Ectodermal cell (in vitro differentiated cells): Measurements from ENCODE around the gene ARHGAP12. TPM values are rescaled to one million over a fixed set of nuclear protein-coding genes. Genes with fewer than 3 reads are reported as not detected.
"Not testable (repeated sequence)": the region's sequence is repeated elsewhere in the genome, so short reads cannot be mapped to it uniquely, and the experiment has no call there.

Experiments
- H3K27ac ChIP-seq: 2 replicates; pipeline ENCODE4 v1.7.0; 2013; ENCODE audit warnings: mild to moderate bottlenecking, low read depth, low read length; ENCODE audit not compliant: insufficient read depth, poor library complexity, severe bottlenecking
- H3K27me3 ChIP-seq: 2 replicates; pipeline ENCODE4 v1.7.0; 2013; ENCODE audit warnings: mild to moderate bottlenecking, low read length; ENCODE audit not compliant: insufficient read depth, control insufficient read depth, poor library complexity, severe bottlenecking
- H3K36me3 ChIP-seq: one replicate; pipeline ENCODE4 v1.7.0; 2013; ENCODE audit warnings: low read length; ENCODE audit not compliant: control insufficient read depth, insufficient read depth
- H3K4me1 ChIP-seq: one replicate; pipeline ENCODE4 v1.7.0; 2013; ENCODE audit warnings: low read length; ENCODE audit not compliant: control insufficient read depth, insufficient read depth
- H3K4me3 ChIP-seq: 2 replicates; pipeline ENCODE4 v1.7.0; 2013; ENCODE audit warnings: low read depth, low read length, control low read depth; ENCODE audit not compliant: insufficient read depth
- H3K9me3 ChIP-seq: 2 replicates; pipeline ENCODE4 v1.7.0; 2013; ENCODE audit warnings: mild to moderate bottlenecking, low read length, moderate library complexity; ENCODE audit not compliant: control insufficient read depth
- WGBS, 2 experiments: methylation state at CpG; one replicate each; pipeline ENCODE4 v1.1.7; 2013; ENCODE audit warnings: missing lambda C conversion rate in 2 of 2; 5-methylcytosine and 5-hydroxymethylcytosine counted together
- polyA plus RNA-seq, 4 experiments: library from polyadenylated mRNA; stranded (reverse); fragments of 50-300 nt; gene quantifications; one replicate each; pipeline ENCODE4 v1.2.3, GENCODE V29; 2013

Gene ARHGAP12, protein sequence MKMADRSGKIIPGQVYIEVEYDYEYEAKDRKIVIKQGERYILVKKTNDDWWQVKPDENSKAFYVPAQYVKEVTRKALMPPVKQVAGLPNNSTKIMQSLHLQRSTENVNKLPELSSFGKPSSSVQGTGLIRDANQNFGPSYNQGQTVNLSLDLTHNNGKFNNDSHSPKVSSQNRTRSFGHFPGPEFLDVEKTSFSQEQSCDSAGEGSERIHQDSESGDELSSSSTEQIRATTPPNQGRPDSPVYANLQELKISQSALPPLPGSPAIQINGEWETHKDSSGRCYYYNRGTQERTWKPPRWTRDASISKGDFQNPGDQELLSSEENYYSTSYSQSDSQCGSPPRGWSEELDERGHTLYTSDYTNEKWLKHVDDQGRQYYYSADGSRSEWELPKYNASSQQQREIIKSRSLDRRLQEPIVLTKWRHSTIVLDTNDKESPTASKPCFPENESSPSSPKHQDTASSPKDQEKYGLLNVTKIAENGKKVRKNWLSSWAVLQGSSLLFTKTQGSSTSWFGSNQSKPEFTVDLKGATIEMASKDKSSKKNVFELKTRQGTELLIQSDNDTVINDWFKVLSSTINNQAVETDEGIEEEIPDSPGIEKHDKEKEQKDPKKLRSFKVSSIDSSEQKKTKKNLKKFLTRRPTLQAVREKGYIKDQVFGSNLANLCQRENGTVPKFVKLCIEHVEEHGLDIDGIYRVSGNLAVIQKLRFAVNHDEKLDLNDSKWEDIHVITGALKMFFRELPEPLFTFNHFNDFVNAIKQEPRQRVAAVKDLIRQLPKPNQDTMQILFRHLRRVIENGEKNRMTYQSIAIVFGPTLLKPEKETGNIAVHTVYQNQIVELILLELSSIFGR
- polyA plus RNA-seq (2013, experiment 1 of 4): 24.7 TPM
- polyA plus RNA-seq (2013, experiment 2 of 4): 29.5 TPM
- polyA plus RNA-seq (2013, experiment 3 of 4): 21.3 TPM
- polyA plus RNA-seq (2013, experiment 4 of 4): 24.2 TPM

DNA sequence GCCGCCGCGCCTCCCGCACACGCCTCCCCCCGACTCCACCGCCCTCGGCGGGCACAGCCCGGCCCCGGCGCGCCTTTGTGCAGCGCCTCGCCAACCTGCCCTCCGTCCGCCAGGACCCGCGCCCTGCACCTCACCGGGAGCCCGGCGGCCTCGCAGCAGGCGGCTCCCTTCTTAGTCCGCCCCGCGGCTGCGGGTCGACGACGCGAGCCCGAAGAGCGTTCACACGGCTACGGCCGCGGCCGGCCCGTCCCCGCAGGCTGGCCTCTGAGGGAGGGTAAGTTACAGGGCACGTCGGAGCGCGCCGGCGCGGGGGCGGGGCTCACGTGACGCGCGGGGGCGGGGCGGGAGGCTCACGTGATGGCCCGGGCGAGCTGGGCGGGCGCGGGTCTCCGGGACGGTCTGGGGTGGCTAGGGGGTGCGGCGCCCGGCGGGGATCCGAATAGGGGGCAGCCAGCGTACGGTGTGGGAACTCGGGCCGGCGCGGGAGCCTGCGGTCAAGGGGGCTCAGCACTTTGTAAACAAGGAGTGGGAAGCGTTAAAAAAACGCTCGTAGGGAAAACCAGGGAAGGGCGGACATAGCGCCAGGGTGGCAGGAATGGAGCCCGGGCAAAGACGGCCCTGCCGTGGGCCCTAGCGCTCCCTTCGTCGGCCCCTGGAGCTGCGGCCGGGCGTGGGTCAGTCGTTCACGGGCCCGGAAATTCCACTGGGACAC, at the start of gene ARHGAP12:
ARHGAP12 (minus strand) TSS at position 283 of the 712 bp plus-strand sequence. CDS start 19,976 bp downstream, outside the sequence.
- Histone ChIP-seq H3K27me3 (peaks cover 17% of the 10 kb centered on the region), H3K4me1 (peaks cover 3% of the 10 kb centered on the region), H3K36me3 (no peaks in the 10 kb centered on the region), H3K27ac (peak within 1 kb of the TSS; percentile 97), H3K9me3 (no peaks in the 10 kb centered on the region), H3K4me3 (peak within 1 kb of the TSS; percentile 79)
- 0% methylated on average over 92 of the region's 92 CpGs for WGBS, 2 experiments

DNA sequence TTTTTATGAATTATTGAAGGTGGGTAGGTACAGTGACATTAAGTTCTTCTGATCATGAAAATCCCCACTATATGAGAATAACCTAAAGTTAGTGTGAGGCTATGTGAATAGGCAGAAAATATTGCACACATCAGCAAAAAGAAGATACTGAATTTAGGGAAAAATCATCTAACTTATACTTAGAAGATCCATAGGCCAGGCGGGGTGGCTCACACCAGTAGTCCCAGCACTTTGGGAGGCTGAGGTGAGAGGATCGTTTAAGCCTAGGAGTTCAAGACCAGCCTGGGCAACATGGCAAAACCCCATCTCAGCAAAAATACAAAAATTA, 49.5 kb upstream of the ARHGAP12 start:
- no peak overlapping the region for H3K27ac ChIP-seq
- H3K4me3 ChIP-seq: no peak overlapping the region
- H3K4me1 ChIP-seq: peaks cover 5% of the 10 kb centered on the region
- no peaks in the 10 kb centered on the region for H3K9me3 ChIP-seq
- H3K36me3 ChIP-seq: no peaks in the 10 kb centered on the region
- no peaks in the 10 kb centered on the region for H3K27me3 ChIP-seq
- 64 to 79% methylated on average over 2 of the region's 2 CpGs for WGBS, 2 experiments

DNA sequence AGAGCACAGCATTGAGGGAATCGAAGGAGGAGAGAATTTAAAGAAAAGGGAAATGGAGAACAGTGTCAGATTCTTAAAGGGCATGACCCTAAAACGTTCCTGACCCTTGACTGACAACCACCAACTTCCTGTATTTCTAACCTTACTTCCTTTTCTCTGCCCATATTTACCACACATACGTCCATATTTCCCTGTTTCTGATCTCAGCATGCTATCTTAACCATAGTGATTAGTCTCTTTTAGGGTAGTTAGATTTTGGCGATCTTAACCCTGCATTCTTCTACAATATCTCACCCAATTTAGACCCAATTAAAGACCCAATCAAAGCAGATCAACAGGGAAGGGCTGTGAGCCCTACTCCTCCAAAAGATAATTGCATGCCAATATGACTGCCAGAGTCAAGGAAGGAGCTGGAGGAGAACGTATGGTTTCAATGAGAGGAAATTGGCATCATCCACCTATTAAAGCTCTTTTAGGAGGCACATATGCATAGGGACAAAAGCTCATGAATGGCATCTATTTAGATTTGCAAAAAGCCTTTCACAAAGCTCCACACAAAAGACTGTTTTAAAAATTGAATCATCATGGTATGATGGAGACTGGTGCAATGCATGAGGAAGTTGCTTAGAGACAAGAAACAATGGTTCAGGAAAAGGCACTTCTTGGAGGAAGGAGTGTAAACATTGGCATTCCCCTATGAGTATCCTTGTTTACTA, 49.0 kb upstream of the ARHGAP12 start:
- no peak overlapping the region for H3K27ac ChIP-seq
- no peak overlapping the region for H3K4me3 ChIP-seq
- H3K36me3 ChIP-seq: no peaks in the 10 kb centered on the region
- WGBS, 2 experiments: 90% methylated on average over 5 of the region's 5 CpGs
- H3K4me1 ChIP-seq: peaks cover 5% of the 10 kb centered on the region
- H3K27me3 ChIP-seq: no peaks in the 10 kb centered on the region
- H3K9me3 ChIP-seq: no peaks in the 10 kb centered on the region

DNA sequence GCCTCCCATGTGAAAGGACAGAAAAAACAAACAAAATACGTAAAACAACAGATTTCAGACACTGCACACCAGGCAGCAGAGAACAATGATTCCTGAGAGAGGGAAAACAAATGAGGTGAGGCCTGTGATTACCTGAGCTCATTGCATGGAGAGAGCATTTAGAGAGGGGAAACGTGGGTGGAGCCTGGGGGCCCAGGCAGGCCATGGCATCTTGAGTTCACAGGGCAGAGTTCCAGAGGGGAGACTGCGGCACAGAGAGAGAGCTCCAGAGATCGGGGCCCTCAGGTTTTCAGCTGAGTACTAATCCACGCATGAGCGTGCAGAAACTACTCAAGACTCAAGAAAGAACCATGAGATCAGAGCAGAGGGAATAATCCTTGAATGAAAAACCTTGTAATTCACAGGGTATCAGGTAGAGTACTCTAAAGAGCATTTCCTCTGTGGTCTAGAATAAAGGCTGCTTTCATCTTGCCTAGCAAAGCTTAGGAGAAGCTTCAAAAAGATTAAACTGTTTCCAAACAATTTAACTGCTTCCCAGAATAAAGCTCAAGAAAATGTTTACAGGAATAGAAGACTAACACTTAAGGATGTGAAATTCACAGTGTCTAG, 46.6 kb upstream of the ARHGAP12 start:
- Histone ChIP-seq H3K36me3 (no peaks in the 10 kb centered on the region), H3K27me3 (no peaks in the 10 kb centered on the region), H3K4me1 (peaks cover 5% of the 10 kb centered on the region), H3K4me3 (no peak overlapping the region), H3K9me3 (no peaks in the 10 kb centered on the region), H3K27ac (no peak overlapping the region)
- WGBS, 2 experiments: 82% methylated on average over 6 of the region's 6 CpGs

DNA sequence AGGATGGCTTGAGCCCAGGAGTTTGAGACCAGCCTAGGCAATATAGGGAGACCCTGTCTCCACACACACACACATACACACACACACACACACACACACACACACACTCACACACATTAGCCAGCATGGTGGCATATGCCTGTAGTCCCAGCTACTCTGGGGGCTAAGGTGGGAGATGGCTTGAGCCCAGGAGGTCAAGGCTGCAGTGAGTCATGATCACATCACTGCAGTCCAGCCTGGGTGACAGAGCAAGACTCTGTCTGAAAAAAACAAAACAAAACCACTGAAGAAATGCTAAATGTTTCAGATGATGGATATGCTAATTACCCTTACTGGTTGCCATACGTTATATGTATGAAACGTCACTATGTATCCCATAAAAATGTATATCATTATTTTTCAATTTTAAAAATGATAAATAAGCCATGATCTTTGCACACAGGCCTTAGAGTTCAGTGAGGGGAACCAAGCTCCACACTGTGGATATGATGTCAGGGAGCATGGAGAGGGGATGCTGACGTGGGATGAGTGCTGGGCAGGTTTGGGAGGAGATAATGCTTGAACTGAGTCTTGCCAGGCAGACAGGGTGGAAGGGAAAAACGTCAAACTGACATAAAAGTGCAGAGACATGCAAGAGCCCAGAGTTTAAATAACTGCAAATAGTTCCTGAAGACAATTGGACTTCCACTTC, 45.9 kb upstream of the ARHGAP12 start:
- no peak overlapping the region for H3K27ac ChIP-seq
- H3K4me1 ChIP-seq: peaks cover 5% of the 10 kb centered on the region
- H3K36me3 ChIP-seq: no peaks in the 10 kb centered on the region
- H3K4me3 ChIP-seq: no peak overlapping the region
- 78 to 79% methylated on average over 2 of the region's 4 CpGs for WGBS, 2 experiments
- no peaks in the 10 kb centered on the region for H3K27me3 ChIP-seq
- H3K9me3 ChIP-seq: no peaks in the 10 kb centered on the region

DNA sequence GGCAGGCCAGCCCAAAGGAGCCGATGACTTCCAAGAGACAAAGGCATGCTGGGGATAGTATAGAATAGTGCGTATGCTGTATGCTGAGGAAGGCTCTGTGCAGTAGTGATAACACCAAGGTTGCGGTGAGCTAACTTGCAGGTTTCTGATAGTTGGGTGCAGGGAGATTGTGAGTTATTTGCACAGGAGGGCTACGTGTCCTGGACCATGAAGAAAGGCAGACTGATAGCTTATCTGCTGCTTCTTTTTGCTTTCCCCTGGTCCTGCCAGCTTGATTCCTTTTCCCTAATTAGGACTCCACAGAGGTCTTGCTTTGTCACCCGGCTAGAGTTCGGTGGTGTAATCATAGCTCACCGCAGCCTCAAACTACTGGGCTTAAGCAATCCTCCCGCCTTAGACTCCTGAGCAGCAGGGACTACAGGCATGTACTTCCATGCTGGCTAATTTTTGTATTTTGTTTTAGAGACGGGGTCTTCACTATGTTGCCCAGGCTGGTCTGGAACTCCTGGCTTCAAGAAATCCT, 43.9 kb upstream of the ARHGAP12 start:
- Histone ChIP-seq H3K4me1 (peaks cover 5% of the 10 kb centered on the region), H3K36me3 (no peaks in the 10 kb centered on the region), H3K4me3 (no peak overlapping the region), H3K27ac (no peak overlapping the region), H3K27me3 (no peaks in the 10 kb centered on the region), H3K9me3 (no peaks in the 10 kb centered on the region)
- 92 to 95% methylated on average over 9 of the region's 9 CpGs for WGBS, 2 experiments

DNA sequence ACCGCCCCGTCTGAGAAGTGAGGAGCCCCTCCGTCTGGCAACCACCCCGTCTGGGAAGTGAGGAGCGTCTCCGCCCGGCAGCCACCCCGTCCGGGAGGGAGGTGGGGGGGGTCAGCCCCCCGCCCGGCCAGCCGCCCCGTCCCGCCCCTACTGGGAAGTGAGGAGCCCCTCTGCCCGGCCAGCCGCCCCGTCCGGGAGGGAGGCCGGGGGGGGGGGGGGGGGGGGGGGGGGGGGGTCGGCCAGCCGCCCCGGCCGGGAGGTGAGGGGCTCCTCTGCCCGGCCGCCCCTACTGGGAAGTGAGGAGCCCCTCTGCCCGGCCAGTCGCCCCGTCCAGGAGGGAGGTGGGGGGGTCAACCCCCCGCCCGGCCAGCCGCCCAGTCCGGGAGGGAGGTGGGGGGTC, 41.2 kb upstream of the ARHGAP12 start:
- H3K4me3 ChIP-seq, H3K4me1 ChIP-seq, H3K9me3 ChIP-seq, H3K27ac ChIP-seq, H3K27me3 ChIP-seq, H3K36me3 ChIP-seq: not testable (repeated sequence)
- WGBS, 2 experiments: 93% methylated on average over 3 of the region's 32 CpGs; no CpG with 5 or more reads in 1 of the 2 experiments

DNA sequence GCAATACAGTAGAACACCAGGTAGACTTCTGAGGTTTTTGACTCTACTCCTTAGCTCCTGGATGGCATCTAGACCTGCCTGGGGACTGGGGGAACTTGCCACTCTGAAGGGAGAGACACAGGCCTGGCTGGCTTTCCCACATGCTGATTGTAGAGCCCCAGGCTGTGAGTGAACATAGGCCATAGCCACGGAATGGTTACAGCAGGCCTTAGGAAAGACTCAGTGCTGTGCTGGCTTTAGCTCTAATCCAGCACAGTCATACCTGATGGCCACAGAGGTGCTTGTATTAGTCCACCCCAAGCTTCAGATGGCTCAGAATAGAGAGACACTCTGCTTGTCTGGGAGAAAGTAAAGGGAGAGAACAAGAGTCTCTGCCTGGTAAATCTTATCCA, 35.0 kb upstream of the ARHGAP12 start:
- H3K27me3 ChIP-seq: no peaks in the 10 kb centered on the region
- H3K4me3 ChIP-seq: no peak overlapping the region
- H3K9me3 ChIP-seq: no peaks in the 10 kb centered on the region
- 75 to 87% methylated on average over 1 of the region's 1 CpG for WGBS, 2 experiments
- H3K4me1 ChIP-seq: no peaks in the 10 kb centered on the region
- no peak overlapping the region for H3K27ac ChIP-seq
- no peaks in the 10 kb centered on the region for H3K36me3 ChIP-seq
